Dermis blood vessel endothelial cell (primary cell): ENCODE results near the gene PTPRN2. TPM values are rescaled to one million over a fixed set of nuclear protein-coding genes. Genes with fewer than 3 reads are reported as not detected.
A peak's percentile ranks its signal among the peaks of the same experiment; 100 is the strongest.
"Not testable (repeated sequence)": the region's sequence is repeated elsewhere in the genome, so short reads cannot be mapped to it uniquely, and the experiment has no call there.

ENCODE experiments used
- DNase-seq: peaks from one replicate; pipeline ENCODE4 v3.0.0; 2010
- total RNA-seq: library from RNA; depleted of rRNA; stranded (reverse); fragments of >200 nt; gene quantifications from 2 replicates; pipeline ENCODE4 v1.2.3, GENCODE V29; 2014

PTPRN2 gene
- total RNA-seq, 1 donor from 2014 or later: 2.2 TPM

DNA sequence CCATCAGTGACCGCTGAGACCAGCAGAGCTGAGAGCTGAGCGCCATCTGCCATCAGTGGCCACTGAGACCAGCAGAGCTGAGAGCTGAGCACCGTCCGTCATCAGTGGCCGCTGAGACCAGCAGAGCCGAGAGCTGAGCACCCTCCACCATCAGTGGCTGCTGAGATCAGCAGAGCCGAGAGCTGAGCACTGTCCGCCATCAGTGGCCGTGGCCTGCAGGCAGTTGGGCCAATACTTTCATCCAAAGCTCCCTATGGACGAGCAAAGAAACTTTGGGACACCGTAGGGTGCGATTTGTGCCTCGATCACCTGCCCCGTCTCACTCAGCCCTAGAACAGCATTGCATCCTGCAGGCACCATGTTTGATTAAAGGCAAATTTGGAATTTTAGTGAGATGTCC lies 985.0 kb downstream of the PTPRN2 start:
- no peak for DNase-seq

DNA sequence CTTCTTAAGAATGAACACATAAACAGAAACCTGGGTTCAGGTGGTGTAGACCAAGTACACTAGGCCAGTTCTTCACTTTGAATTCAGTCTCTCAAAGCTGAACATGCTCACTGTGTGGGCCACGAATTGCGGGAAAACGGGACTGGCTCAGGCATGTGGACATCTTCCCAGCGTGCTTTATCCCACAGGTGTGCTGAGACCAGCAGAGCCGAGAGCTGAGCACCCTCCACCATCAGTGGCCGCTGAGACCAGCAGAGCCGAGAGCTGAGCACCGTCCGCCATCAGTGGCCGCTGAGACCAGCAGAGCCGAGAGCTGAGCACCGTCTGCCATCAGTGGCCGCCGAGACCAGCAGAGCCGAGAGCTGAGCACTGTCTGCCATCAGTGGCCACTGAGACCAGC lies 985.5 kb downstream of the PTPRN2 start:
- no peak for DNase-seq

DNA sequence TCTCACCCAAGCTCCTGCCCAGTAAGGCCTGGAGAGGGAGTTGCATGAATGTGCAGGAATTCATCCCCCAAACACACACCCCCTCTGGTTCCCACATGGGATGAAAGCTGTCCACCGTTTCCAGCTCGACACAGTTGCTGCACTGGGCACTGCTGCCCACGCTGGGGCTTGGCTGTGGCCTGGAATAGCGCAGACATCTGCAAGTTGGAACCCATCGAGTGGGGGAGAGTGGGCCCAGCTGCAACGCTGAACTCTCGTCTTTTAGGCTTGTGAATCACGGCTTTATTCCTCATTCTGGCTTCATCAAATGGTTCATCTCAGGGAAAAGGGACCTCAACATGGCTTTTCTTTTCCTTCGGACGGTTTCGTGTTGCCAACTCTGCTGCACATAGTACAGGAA lies 986.1 kb downstream of the PTPRN2 start:
- DNase-seq: no peak

GRCh38 chr7:157599491-157599890 lies 988.1 kb downstream of the PTPRN2 start:
- DNase-seq: no peak

DNA sequence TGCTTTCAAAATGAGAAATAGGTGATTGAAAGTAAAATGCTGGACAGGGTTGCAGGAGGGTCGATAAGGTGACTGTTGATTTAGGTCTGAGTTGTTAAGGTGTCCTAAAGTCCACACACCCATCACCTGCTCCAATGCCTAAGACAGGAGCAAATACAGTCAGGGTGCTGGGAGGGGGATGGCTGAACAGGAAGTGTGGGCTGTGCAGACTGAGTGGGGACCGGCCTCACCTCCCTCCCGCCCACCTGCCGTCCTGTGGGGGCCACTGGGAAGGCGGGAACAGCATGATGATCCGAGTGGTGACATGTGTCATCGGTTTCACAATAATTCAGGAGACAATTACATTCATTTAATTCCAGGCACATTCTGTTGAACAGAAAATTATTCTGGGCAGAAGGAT lies 990.1 kb downstream of the PTPRN2 start:
- DNase-seq: no peak

DNA sequence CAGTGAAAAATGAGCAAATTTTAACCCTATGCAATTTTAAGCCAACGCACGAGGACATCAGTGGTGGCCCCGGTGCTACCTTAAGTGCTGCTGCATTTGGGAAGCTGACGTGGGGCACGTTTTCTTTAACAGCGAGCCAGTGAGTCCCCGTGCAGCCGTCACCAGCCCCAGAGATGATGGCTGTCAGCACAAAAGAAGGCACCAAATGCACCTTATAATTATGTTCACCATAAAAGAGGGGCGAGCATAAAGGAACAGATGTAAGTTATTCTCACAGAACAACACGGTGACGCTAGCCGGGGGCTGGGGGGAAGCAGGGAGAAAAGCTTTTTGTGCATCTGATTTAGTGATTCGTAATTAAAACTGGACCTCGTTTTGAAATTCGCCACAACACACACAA lies 990.7 kb downstream of the PTPRN2 start:
- DNase-seq: no peak

DNA sequence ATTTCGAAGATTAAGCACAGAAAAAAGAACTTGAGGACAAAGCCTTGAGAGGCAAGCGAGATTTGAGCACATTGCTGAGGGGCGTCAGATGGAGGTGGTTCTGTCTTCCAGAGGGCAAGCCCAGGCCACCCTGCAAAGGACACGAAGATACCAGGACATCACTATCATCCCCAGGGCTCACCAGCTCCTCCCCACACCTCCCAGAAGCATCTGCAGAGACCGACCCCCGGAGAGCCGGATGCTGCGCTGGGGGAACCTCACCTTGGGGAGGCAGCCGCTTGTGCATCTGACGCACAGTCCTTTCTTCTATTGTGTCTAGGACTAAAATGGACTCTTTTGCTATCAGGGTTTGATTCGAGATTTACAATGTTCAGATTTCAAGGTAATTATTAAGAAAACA lies 991.2 kb downstream of the PTPRN2 start:
- DNase-seq: no peak

DNA sequence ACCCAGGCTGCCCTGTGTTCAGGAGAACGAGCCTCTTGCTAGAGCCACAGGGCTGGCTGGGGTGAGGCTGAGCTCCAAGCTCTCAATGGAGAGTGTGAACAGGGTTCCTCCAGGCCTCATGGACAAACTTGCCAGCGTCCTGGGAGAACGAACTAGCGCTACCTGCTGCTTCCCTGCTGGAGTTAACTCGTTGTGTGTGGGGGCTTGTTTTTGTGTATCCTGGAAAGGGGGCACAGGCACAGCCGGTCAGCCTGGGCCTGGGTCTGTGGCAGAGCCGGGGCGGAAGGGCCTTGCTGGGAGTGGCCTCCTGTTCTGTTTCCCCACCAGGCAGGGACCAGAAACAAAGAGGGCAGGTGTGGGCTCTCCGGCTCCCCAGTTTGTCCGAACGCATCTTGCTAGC lies 991.6 kb downstream of the PTPRN2 start:
- DNase-seq: no peak

GRCh38 chr7:157595086-157595855 lies 992.4 kb downstream of the PTPRN2 start:
- DNase-seq: no peak

- DNase-seq: no peak
Observed at GRCh38 chr7:157594306-157594705, 993.3 kb downstream of the PTPRN2 start.

- no peak for DNase-seq
Observed at GRCh38 chr7:157593541-157593940, 994.1 kb downstream of the PTPRN2 start.

- not testable (repeated sequence) for DNase-seq
Observed at GRCh38 chr7:157592636-157593320, 994.8 kb downstream of the PTPRN2 start.

- DNase-seq: no peak
Observed at GRCh38 chr7:157590526-157590925, 997.1 kb downstream of the PTPRN2 start.

DNA sequence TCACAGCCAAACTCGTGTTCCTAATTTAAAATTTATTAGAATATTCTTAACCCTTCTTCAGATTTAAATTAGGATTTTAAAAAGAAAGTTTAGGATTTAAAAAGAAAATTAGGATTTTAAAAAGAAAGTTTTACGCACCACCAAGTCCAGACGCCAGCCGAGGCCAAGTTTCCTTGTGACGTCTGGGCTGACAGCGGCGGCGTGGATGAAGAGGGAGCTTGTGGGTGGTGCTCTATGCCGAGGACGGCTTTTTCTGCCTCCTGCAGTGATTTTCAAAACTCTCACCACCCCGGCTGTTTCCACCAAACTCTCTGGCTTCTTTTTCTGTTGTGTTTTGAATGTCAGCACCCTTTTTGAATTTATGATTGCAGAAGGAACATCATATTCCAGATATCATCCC lies 997.9 kb downstream of the PTPRN2 start:
- DNase-seq: no peak

DNA sequence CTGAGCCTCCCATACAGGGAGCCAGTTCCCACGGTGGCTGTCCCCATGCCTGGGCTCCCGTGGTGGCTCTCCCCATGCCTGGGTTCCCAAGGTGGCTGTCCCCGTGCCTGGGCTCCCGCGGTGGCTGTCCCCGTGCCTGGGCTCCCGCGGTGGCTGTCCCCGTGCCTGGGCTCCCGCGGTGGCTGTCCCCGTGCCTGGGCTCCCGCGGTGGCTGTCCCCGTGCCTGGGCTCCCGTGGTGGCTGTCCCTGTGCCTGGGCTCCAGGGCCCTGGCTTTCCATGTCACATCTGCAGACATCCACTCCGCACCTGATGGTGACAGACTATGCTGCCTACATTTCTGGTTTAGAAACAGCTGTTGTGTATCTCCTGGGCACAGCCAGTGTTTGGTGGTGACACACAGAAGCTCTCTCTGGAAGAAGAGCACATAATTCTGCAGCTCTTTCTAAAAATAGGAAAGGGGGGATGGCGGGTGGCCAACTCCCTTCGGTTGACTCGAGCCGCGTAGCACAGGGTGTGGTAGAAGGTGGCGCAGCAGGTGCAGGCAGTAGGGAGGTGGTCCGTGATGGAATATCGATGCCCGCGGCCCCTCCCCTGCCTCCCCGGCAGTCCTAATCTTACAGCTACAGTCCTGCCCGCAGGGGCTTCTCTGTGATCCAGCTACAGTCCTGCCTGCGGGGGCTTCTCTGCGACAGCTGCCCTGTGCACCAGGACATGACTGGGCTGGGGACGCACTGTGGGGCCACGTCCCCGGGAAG lies 999.6 kb downstream of the PTPRN2 start:
- DNase-seq: no peak

DNA sequence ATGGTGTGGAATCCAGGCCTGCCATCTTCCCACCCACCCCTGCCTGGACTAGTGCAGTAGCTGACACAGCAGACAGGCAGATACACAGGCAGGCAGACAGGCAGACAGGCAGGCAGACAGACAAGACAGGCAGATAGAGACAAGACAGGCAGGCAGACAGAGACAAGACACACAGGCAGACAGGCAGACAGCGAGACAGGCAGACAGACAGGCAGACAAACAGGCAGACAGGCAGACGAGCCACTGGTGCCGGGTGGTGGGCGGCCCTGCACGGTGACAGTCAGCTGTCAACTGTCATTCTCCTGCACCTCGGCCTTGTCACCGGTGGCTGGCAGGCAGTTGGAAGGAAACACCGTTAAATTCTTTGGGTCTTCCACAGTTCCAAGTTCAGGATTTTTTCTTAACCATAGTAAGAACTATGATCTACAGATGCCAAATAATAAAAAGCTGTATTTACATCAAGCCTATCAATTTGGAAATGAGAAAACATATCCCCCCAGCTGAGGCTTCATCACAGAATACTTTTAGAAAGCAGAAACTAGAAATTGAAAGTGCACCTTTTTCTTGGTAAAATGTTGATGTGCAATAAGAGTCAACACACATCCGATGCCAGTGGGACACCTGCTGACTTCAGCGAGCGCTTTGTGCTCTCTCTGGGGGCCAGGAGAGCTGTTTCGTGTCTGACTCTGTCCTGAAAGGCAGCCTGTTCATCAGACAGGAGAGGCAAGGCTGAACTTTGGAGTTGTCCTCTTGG lies 1000.4 kb downstream of the PTPRN2 start:
- DNase-seq: no peak

GRCh38 chr7:157586426-157586955 lies 1001.1 kb downstream of the PTPRN2 start:
- no peak for DNase-seq

GRCh38 chr7:157585113-157585861 lies 1002.3 kb downstream of the PTPRN2 start:
- DNase-seq: peak; percentile 58

DNA sequence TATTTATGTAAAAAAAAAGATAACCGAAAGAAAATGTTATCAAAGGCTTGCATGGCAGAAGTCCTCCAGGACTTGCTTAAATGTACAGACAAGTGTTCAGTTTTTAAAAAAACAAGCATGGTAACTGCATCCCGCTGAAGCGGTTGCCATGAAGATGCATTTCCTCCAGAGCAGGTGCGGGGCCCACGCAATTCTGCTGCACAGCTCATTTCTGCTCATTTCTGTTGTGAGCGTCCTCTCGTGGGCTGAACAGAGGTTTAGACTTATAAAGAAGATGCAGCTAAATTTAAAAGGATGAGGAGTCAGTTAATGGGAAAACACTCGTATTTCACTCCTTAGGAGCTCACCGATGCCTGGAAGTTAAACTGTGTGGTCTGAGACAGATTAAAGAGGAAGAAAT lies 1003.2 kb downstream of the PTPRN2 start:
- no peak for DNase-seq

GRCh38 chr7:157581740-157582139 lies 1005.9 kb downstream of the PTPRN2 start:
- no peak for DNase-seq

- DNase-seq: no peak
Observed at GRCh38 chr7:157580324-157580723, 1007.3 kb downstream of the PTPRN2 start.

- no peak for DNase-seq
Observed at GRCh38 chr7:157579425-157579824, 1008.2 kb downstream of the PTPRN2 start.
